PC-3 (cell line): ENCODE results near the gene MUL1. TPM values are rescaled to one million over a fixed set of nuclear protein-coding genes. Genes with fewer than 3 reads are reported as not detected.

ENCODE experiments used
- ATAC-seq: fragments of 200-7000 bp; cut with Tn5 transposase; 2 replicates; pipeline ENCODE4 v1.9.1; 2020; ENCODE audit warnings: mild to moderate bottlenecking, moderate library complexity
- BruUV-seq: library from RNA; stranded (reverse); fragments of 400-500 nt; replicated peaks from 2 replicates; lab custom pipeline; 2021; lab: Mats Ljungman, UMichigan
- CTCF ChIA-PET: fragments of 300-600 bp; sonication (Branson Sonifier 250); formaldehyde crosslinking; loops from one replicate; lab custom pipeline; 2022; ENCODE audit warnings: antibody characterized with exemption; lab: Charles Lee
- POLR2A ChIA-PET: fragments of 300-600 bp; sonication (Branson Sonifier 250); formaldehyde crosslinking; loops from one replicate; lab custom pipeline; 2022; ENCODE audit warnings: antibody characterized with exemption; ENCODE audit not compliant: unreplicated experiment; lab: Charles Lee
- DNase-seq: peaks from one replicate; pipeline ENCODE4 v3.0.0-alpha.2; 2015
- H2AFZ ChIP-seq: fragments of 300-600 bp; sonication (generic); 2 replicates; pipeline ENCODE4 v1.6.0; 2016; ENCODE audit warnings: antibody characterized with exemption, low read length
- H3F3A ChIP-seq: fragments of 300-600 bp; sonication (generic); one replicate; pipeline ENCODE4 v1.6.0; 2017; ENCODE audit warnings: antibody characterized with exemption, low read length, control low read depth, mild to moderate bottlenecking; ENCODE audit not compliant: unreplicated experiment
- H3K27ac ChIP-seq: fragments of 300-600 bp; sonication (generic); 2 replicates; pipeline ENCODE4 v1.5.1; 2016; ENCODE audit warnings: mild to moderate bottlenecking, low read length
- H3K27me3 ChIP-seq: fragments of 300-600 bp; sonication (generic); 2 replicates; pipeline ENCODE4 v1.6.1; 2016; ENCODE audit warnings: low read length, mixed read lengths
- H3K36me3 ChIP-seq: fragments of 300-600 bp; sonication (generic); 2 replicates; pipeline ENCODE4 v1.6.1; 2016; ENCODE audit warnings: low read depth, mixed run types, low read length, mixed read lengths
- H3K4me1 ChIP-seq: fragments of 300-600 bp; sonication (generic); 2 replicates; pipeline ENCODE4 v1.5.1; 2016; ENCODE audit warnings: low read length; ENCODE audit not compliant: insufficient read depth
- H3K4me2 ChIP-seq: fragments of 300-600 bp; sonication (generic); 2 replicates; pipeline ENCODE4 v1.6.0; 2016; ENCODE audit warnings: low read length
- H3K4me3 ChIP-seq: fragments of 300-600 bp; sonication (generic); 2 replicates; pipeline ENCODE4 v1.5.1; 2016; ENCODE audit warnings: mild to moderate bottlenecking, low read length, mixed read lengths
- H3K79me2 ChIP-seq: fragments of 300-600 bp; sonication (generic); 2 replicates; pipeline ENCODE4 v1.6.1; 2017; ENCODE audit warnings: low read length, mixed read lengths
- H3K9ac ChIP-seq: fragments of 300-600 bp; sonication (generic); 2 replicates; pipeline ENCODE4 v1.6.0; 2016; ENCODE audit warnings: mild to moderate bottlenecking, low read length
- H3K9me2 ChIP-seq: fragments of 300-600 bp; sonication (generic); replicated peaks from 2 replicates; pipeline ENCODE4 v1.6.1; 2016; ENCODE audit warnings: mixed run types, low read length, mixed read lengths
- H3K9me3 ChIP-seq: fragments of 300-600 bp; sonication (generic); 2 replicates; pipeline ENCODE4 v1.6.1; 2016; ENCODE audit warnings: low read length, mixed read lengths
- H4K20me1 ChIP-seq: fragments of 300-600 bp; sonication (generic); 2 replicates; pipeline ENCODE4 v1.6.1; 2016; ENCODE audit warnings: low read length, mixed read lengths
- CTCF ChIP-seq: fragments of 300-600 bp; sonication (generic); conservative IDR thresholded peaks from 2 replicates; pipeline ENCODE4 v1.5.1; 2017; ENCODE audit warnings: antibody characterized with exemption, low read depth, mild to moderate bottlenecking, low read length
- EZH2 ChIP-seq: fragments of 300-600 bp; sonication (generic); IDR thresholded peaks from one replicate; pipeline ENCODE4 v1.6.1; 2017; ENCODE audit warnings: antibody characterized with exemption, mild to moderate bottlenecking, low read length; ENCODE audit not compliant: unreplicated experiment
- EZH2phosphoT487 ChIP-seq: fragments of 300-600 bp; sonication (generic); IDR thresholded peaks from 2 replicates; pipeline ENCODE4 v1.6.1; 2018; ENCODE audit warnings: mild to moderate bottlenecking, antibody characterized with exemption, low read length, borderline replicate concordance
- intact Hi-C: fragments of 100-400 bp; cut with micrococcal nuclease; formaldehyde crosslinking; loops from 2 replicates; pipeline ENCODE4 v1.9.0; 2023
- total RNA-seq: library from RNA; depleted of rRNA; stranded (reverse); fragments of >200 nt; gene quantifications from 2 replicates; pipeline ENCODE4 v1.2.3, GENCODE V29; 2014

MUL1 gene
- total RNA-seq, 1 experiment from 2014 or later, result 28.9 TPM

GRCh38 chr1:20483833-20484518 lies 24.0 kb downstream of the MUL1 start:
- Histone ChIP-seq H3K79me2 (peaks cover 38% of the 10 kb centered on the region), H3K4me3 (peak overlapping the region; percentile 98), H3F3A (peaks cover 4% of the 10 kb centered on the region), H3K36me3 (0 out of 2 replicates have a peak, but pooled peaks cover 3% of the 10 kb centered on the region), H2AFZ (no peak overlapping the region), H3K4me1 (peaks cover 37% of the 10 kb centered on the region), H3K9me3 (no peaks in the 10 kb centered on the region), H4K20me1 (peaks cover 30% of the 10 kb centered on the region), H3K4me2 (peak overlapping the region; percentile 99), H3K9ac (peak overlapping the region; percentile 86), H3K9me2 (no peaks in the 10 kb centered on the region), H3K27ac (peak overlapping the region; percentile 37), H3K27me3 (peaks cover 6% of the 10 kb centered on the region)
- intact Hi-C loops, result no loop called here
- TF ChIP-seq EZH2 (no peak), CTCF (peak; percentile 42)
- DNase-seq, result peak; percentile 28
- POLR2A ChIA-PET, result interaction anchor here (0.6 kb wide), 1 partner anchor 11 kb away, joined by 3 read pairs; no protein-coding TSS in a partner anchor
- CTCF ChIA-PET, result no interaction called here
- ATAC-seq, result no peak; the same call in 1 of the 2 replicates
- no TSS peak for BruUV-seq

GRCh38 chr1:20483098-20483832 lies 24.7 kb downstream of the MUL1 start:
- no peak overlapping the region for H2AFZ ChIP-seq
- ChIA-PET CTCF (no interaction called here), POLR2A (interaction anchor here (0.6 kb wide), 1 partner anchor 11 kb away, joined by 3 read pairs; no protein-coding TSS in a partner anchor)
- ATAC-seq, result no peak
- DNase-seq, result no peak
- H3K9me3 ChIP-seq, result no peaks in the 10 kb centered on the region
- H3F3A ChIP-seq, result peaks cover 4% of the 10 kb centered on the region
- H3K9ac ChIP-seq, result peak overlapping the region; percentile 86
- peaks cover 6% of the 10 kb centered on the region for H3K27me3 ChIP-seq
- H3K36me3 ChIP-seq, result 0 out of 2 replicates have a peak, but pooled peaks cover 3% of the 10 kb centered on the region
- intact Hi-C loops, result no loop called here
- peak overlapping the region; percentile 98 for H3K4me3 ChIP-seq
- H3K79me2 ChIP-seq, result peaks cover 38% of the 10 kb centered on the region
- peaks cover 30% of the 10 kb centered on the region for H4K20me1 ChIP-seq
- no peaks in the 10 kb centered on the region for H3K9me2 ChIP-seq
- no peak for TF ChIP-seq EZH2phosphoT487
- no peak for TF ChIP-seq EZH2
- TF ChIP-seq CTCF, result no peak
- peak overlapping the region; percentile 99 for H3K4me2 ChIP-seq
- BruUV-seq, result no TSS peak
- H3K27ac ChIP-seq, result no peak overlapping the region
- peaks cover 44% of the 10 kb centered on the region for H3K4me1 ChIP-seq
